HCT116 (cell line): ENCODE results near the gene NELFB. TPM values are rescaled to one million over a fixed set of nuclear protein-coding genes. Genes with fewer than 3 reads are reported as not detected.

ENCODE experiments used
- ATAC-seq: fragments of 200-7000 bp; cut with Tn5 transposase; 2 replicates; pipeline ENCODE4 v1.9.1; 2020; ENCODE audit warnings: mild to moderate bottlenecking, moderate library complexity
- BruUV-seq: library from RNA; stranded (reverse); fragments of 400-500 nt; replicated peaks from 2 replicates; lab custom pipeline; 2021; lab: Mats Ljungman, UMichigan
- CTCF ChIA-PET: fragments of 300-600 bp; sonication (Branson Sonifier 250); formaldehyde crosslinking; loops from one replicate; lab custom pipeline; 2021; ENCODE audit warnings: antibody characterized with exemption; lab: Charles Lee
- POLR2A ChIA-PET: fragments of 300-600, 350-600 bp; sonication (Branson Sonifier 250); formaldehyde crosslinking; loops from one replicate; lab custom pipeline; 2021; ENCODE audit warnings: antibody characterized with exemption; lab: Charles Lee
- RAD21 ChIA-PET, 2 experiments: fragments of 300-600 bp; sonication (Branson Sonifier 250); formaldehyde crosslinking; loops; one replicate each; lab custom pipeline; 2023; ENCODE audit warnings: low total read pairs in 2 of 2; ENCODE audit not compliant: uncharacterized antibody in 2 of 2, unreplicated experiment in 2 of 2, low non-redundant PET in 1 of 2; lab: Charles Lee
- DNase-seq: peaks from one replicate; pipeline ENCODE4 v3.0.0-alpha.2; 2010; ENCODE audit warnings: low read depth, low spot score
- H2AFZ ChIP-seq: fragments of 200-600 bp; shearing (Covaris generic), sonication (generic); 2 replicates; pipeline ENCODE4 v1.6.1; 2017; ENCODE audit warnings: low read depth, mixed run types, mixed read lengths, antibody characterized with exemption, low read length; ENCODE audit not compliant: poor library complexity, severe bottlenecking
- H3K27ac ChIP-seq: 2 replicates; pipeline ENCODE4 v1.5.1; 2012; ENCODE audit warnings: low read depth, low read length
- H3K27me3 ChIP-seq: fragments of 200-600 bp; sonication (generic); 2 replicates; pipeline ENCODE4 v1.6.1; 2016; ENCODE audit warnings: mixed run types, low read length, mixed read lengths; ENCODE audit not compliant: insufficient read depth
- H3K36me3 ChIP-seq, 2 experiments: fragments of 200-500 bp in 1 of 2; fragments of 200-600 bp in 1 of 2; sonication (Bioruptor generic) in 1 of 2; sonication (generic) in 1 of 2; 2 replicates each; pipeline versions ENCODE4 v1.5.1 to v1.6.1; 2014 to 2016; ENCODE audit warnings: low read length in 2 of 2, inconsistent platforms in 1 of 2, mixed read lengths in 1 of 2, mixed run types in 1 of 2; ENCODE audit not compliant: insufficient read depth in 2 of 2, control insufficient read depth in 1 of 2
- H3K4me1 ChIP-seq, 2 experiments: fragments of 200-600 bp in 1 of 2; sonication (generic) in 1 of 2; 2 replicates each; pipeline versions ENCODE4 v1.5.1 to v1.6.1; 2012 to 2017; ENCODE audit warnings: low read length in 2 of 2, inconsistent platforms in 1 of 2, mild to moderate bottlenecking in 1 of 2, mixed read lengths in 1 of 2, mixed run types in 1 of 2, moderate library complexity in 1 of 2; ENCODE audit not compliant: insufficient read depth in 2 of 2, control insufficient read depth in 1 of 2
- H3K4me2 ChIP-seq: fragments of 200-600 bp; sonication (generic); 2 replicates; pipeline ENCODE4 v1.6.1; 2017; ENCODE audit warnings: mixed run types, low read length, mixed read lengths
- H3K4me3 ChIP-seq, 2 experiments: fragments of 200-600 bp in 1 of 2; sonication (generic) in 1 of 2; replicated peaks in 1 of 2; 2 replicates each; pipeline ENCODE4 v1.5.1; 2011 to 2016; ENCODE audit warnings: low read length in 2 of 2, control low read depth in 1 of 2, low read depth in 1 of 2, mild to moderate bottlenecking in 1 of 2, mixed read lengths in 1 of 2, mixed run types in 1 of 2
- H3K79me2 ChIP-seq: fragments of 200-600 bp; sonication (generic); 2 replicates; pipeline ENCODE4 v1.6.1; 2017; ENCODE audit warnings: mild to moderate bottlenecking, mixed run types, low read length, moderate library complexity, mixed read lengths; ENCODE audit not compliant: insufficient read depth
- H3K9ac ChIP-seq: fragments of 200-600 bp; sonication (generic); 2 replicates; pipeline ENCODE4 v1.6.1; 2016; ENCODE audit warnings: low read length, mixed read lengths
- H3K9me2 ChIP-seq: fragments of 200-600 bp; sonication (generic), shearing (Covaris generic); 2 replicates; pipeline ENCODE4 v1.6.1; 2017; ENCODE audit warnings: mixed run types, mild to moderate bottlenecking, moderate library complexity; ENCODE audit not compliant: insufficient read depth
- H3K9me3 ChIP-seq, 2 experiments: fragments of 200-500 bp in 1 of 2; fragments of 200-600 bp in 1 of 2; sonication (Bioruptor generic) in 1 of 2; sonication (generic) in 1 of 2; 2 replicates each; pipeline ENCODE4 v1.6.1; 2014 to 2017; ENCODE audit warnings: low read length in 2 of 2, mixed read lengths in 2 of 2, inconsistent platforms in 1 of 2, low read depth in 1 of 2, mild to moderate bottlenecking in 1 of 2, mixed run types in 1 of 2, moderate library complexity in 1 of 2; ENCODE audit not compliant: control insufficient read depth in 1 of 2, insufficient read depth in 1 of 2
- H4K20me1 ChIP-seq: fragments of 200-600 bp; sonication (generic), shearing (Covaris generic); 2 replicates; pipeline ENCODE4 v1.6.1; 2017; ENCODE audit warnings: mixed run types, mild to moderate bottlenecking, moderate library complexity; ENCODE audit not compliant: insufficient read depth
- CBX3 ChIP-seq: IDR thresholded peaks from 2 replicates; pipeline ENCODE4 v1.6.1; 2012; ENCODE audit warnings: low read depth
- CEBPB ChIP-seq: IDR thresholded peaks from 2 replicates; pipeline ENCODE4 v1.6.1; 2012; ENCODE audit warnings: low read depth
- EGR1 ChIP-seq: IDR thresholded peaks from 2 replicates; pipeline ENCODE4 v1.6.1; 2012; ENCODE audit warnings: low read depth
- ELF1 ChIP-seq: IDR thresholded peaks from 2 replicates; pipeline ENCODE4 v1.6.1; 2012; ENCODE audit warnings: low read depth, borderline replicate concordance
- EZH2 ChIP-seq: fragments of 200-600 bp; sonication (generic); IDR thresholded peaks from 2 replicates; pipeline ENCODE4 v1.6.1; 2017; ENCODE audit warnings: antibody characterized with exemption, mixed run types
- EZH2phosphoT487 ChIP-seq: fragments of 200-600 bp; IDR thresholded peaks from 2 replicates; pipeline ENCODE4 v1.6.1; 2018; ENCODE audit warnings: antibody characterized with exemption, borderline replicate concordance
- MAX ChIP-seq: IDR thresholded peaks from 2 replicates; pipeline ENCODE4 v1.6.1; 2012
- POLR2A ChIP-seq: IDR thresholded peaks from 2 replicates; pipeline ENCODE4 v1.7.0; 2011; ENCODE audit warnings: borderline replicate concordance; ENCODE audit not compliant: insufficient read depth, insufficient read length; ENCODE audit errors: extremely low read depth
- POLR2AphosphoS5 ChIP-seq: IDR thresholded peaks from 2 replicates; pipeline ENCODE4 v1.6.1; 2011; ENCODE audit warnings: mild to moderate bottlenecking, low read depth, low read length, moderate library complexity
- SP1 ChIP-seq: IDR thresholded peaks from 2 replicates; pipeline ENCODE4 v1.6.1; 2012; ENCODE audit warnings: low read depth
- SRF ChIP-seq: IDR thresholded peaks from 2 replicates; pipeline ENCODE4 v1.6.1; 2012; ENCODE audit warnings: low read depth
- TCF7L2 ChIP-seq: IDR thresholded peaks from 2 replicates; pipeline ENCODE4 v1.7.0; 2011; ENCODE audit warnings: borderline replicate concordance, inconsistent platforms; ENCODE audit not compliant: insufficient read depth, insufficient read length; ENCODE audit errors: extremely low read depth
- YY1 ChIP-seq: IDR thresholded peaks from 2 replicates; pipeline ENCODE4 v1.6.1; 2011; ENCODE audit warnings: low read length, low read depth, moderate library complexity, mild to moderate bottlenecking; ENCODE audit not compliant: insufficient replicate concordance; ENCODE audit errors: extremely low read depth
- ZBTB33 ChIP-seq: IDR thresholded peaks from 2 replicates; pipeline ENCODE4 v1.6.1; 2011; ENCODE audit warnings: mild to moderate bottlenecking, low read length, moderate library complexity; ENCODE audit not compliant: insufficient replicate concordance; ENCODE audit errors: extremely low read depth
- ZNF274 ChIP-seq: fragments of 200-500 bp; sonication (Bioruptor generic); IDR thresholded peaks from 2 replicates; pipeline ENCODE4 v1.6.1; 2014; ENCODE audit warnings: mild to moderate bottlenecking, low read depth, low read length, inconsistent platforms
- intact Hi-C: fragments of 100-400 bp; cut with micrococcal nuclease; formaldehyde crosslinking; loops from 2 replicates; pipeline ENCODE4 v1.10.0; 2022
- total RNA-seq: library from RNA; stranded (reverse); gene quantifications from one replicate; pipeline ENCODE4 v1.2.1, GENCODE V29; 2021; ENCODE audit not compliant: unreplicated experiment
- TF ChIP-seq, protein P1 (sequence below): IDR thresholded peaks from 2 replicates; pipeline ENCODE4 v1.6.1; 2012
- TF ChIP-seq, protein P2 (sequence below): IDR thresholded peaks from 2 replicates; pipeline ENCODE4 v1.6.1; 2012; ENCODE audit warnings: low read depth

Gene NELFB
- total RNA-seq, 1 experiment from 2014 or later = 86.4 TPM

- TF ChIP-seq ZBTB33 = no peak
These were observed 18.7 kb upstream of the NELFB start (continued) for GRCh38 chr9:137236238-137236935.

GRCh38 chr9:137236936-137237421, 18.1 kb upstream of the NELFB start:
- Histone ChIP-seq H3K9ac (peak overlapping the region; percentile 30; the same call in 1 of the 2 replicates), H3K4me1 (peaks cover 23 to 40% of the 10 kb centered on the region in 2 experiments), H2AFZ (no peak overlapping the region), H4K20me1 (peaks cover 4% of the 10 kb centered on the region; the same call in 1 of the 2 replicates), H3K4me2 (peak overlapping the region; percentile 79), H3K4me3 (peak overlapping the region in 1 of 2 experiments; percentile 28; a peak in 1 of 4 replicates), H3K9me3 (no peaks in the 10 kb centered on the region), H3K27ac (peak overlapping the region; percentile 58; the same call in 1 of the 2 replicates), H3K27me3 (no peaks in the 10 kb centered on the region), H3K79me2 (peaks cover 21% of the 10 kb centered on the region), H3K36me3 (peaks cover under 1 to 4% of the 10 kb centered on the region in 2 experiments; a peak in 3 of 4 replicates), H3K9me2 (no peaks in the 10 kb centered on the region)
- ChIA-PET POLR2A (interaction anchor here (0.6 to 1.3 kb wide), 5 partner anchors 9 to 150 kb away, joined by 3 to 5 read pairs (median 4); partner anchors contain the start of genes MAN1B1 and RNF224), RAD21 (interaction anchor here (0.6 to 0.7 kb wide), 3 partner anchors 48 to 119 kb away, joined by 3 to 4 read pairs (median 3); no protein-coding TSS in a partner anchor), CTCF (interaction anchor here (0.5 to 2.8 kb wide), 43 partner anchors 9 to 459 kb away, joined by 3 to 43 read pairs (median 4); partner anchors contain the start of genes ANAPC2, CYSRT1, LRRC26 and MAN1B1)
- ATAC-seq (no peak), DNase-seq (no peak)
- intact Hi-C loops = no loop called here
- BruUV-seq = no TSS peak
- TF ChIP-seq ELF1 (no peak), ZNF274 (no peak), EZH2 (no peak), TCF7L2 (no peak), CEBPB (no peak), EZH2phosphoT487 (no peak), POLR2AphosphoS5 (no peak), POLR2A (no peak), CBX3 (no peak), MAX (no peak), YY1 (no peak), SP1 (no peak), SRF (no peak), EGR1 (no peak)
- TF ChIP-seq, protein P1, sequence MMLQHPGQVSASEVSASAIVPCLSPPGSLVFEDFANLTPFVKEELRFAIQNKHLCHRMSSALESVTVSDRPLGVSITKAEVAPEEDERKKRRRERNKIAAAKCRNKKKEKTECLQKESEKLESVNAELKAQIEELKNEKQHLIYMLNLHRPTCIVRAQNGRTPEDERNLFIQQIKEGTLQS = no peak
- TF ChIP-seq, protein P2, sequence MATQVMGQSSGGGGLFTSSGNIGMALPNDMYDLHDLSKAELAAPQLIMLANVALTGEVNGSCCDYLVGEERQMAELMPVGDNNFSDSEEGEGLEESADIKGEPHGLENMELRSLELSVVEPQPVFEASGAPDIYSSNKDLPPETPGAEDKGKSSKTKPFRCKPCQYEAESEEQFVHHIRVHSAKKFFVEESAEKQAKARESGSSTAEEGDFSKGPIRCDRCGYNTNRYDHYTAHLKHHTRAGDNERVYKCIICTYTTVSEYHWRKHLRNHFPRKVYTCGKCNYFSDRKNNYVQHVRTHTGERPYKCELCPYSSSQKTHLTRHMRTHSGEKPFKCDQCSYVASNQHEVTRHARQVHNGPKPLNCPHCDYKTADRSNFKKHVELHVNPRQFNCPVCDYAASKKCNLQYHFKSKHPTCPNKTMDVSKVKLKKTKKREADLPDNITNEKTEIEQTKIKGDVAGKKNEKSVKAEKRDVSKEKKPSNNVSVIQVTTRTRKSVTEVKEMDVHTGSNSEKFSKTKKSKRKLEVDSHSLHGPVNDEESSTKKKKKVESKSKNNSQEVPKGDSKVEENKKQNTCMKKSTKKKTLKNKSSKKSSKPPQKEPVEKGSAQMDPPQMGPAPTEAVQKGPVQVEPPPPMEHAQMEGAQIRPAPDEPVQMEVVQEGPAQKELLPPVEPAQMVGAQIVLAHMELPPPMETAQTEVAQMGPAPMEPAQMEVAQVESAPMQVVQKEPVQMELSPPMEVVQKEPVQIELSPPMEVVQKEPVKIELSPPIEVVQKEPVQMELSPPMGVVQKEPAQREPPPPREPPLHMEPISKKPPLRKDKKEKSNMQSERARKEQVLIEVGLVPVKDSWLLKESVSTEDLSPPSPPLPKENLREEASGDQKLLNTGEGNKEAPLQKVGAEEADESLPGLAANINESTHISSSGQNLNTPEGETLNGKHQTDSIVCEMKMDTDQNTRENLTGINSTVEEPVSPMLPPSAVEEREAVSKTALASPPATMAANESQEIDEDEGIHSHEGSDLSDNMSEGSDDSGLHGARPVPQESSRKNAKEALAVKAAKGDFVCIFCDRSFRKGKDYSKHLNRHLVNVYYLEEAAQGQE = no peak
